PC-3 (cell line): ENCODE data around the gene JARID2. TPM values are rescaled to one million over a fixed set of nuclear protein-coding genes. Genes with fewer than 3 reads are reported as not detected.

Experiments used
- ATAC-seq: fragments of 200-7000 bp; cut with Tn5 transposase; 2 replicates; pipeline ENCODE4 v1.9.1; 2020; ENCODE audit warnings: mild to moderate bottlenecking, moderate library complexity
- BruUV-seq: library from RNA; stranded (reverse); fragments of 400-500 nt; replicated peaks from 2 replicates; lab custom pipeline; 2021; lab: Mats Ljungman, UMichigan
- CTCF ChIA-PET: fragments of 300-600 bp; sonication (Branson Sonifier 250); formaldehyde crosslinking; loops from one replicate; lab custom pipeline; 2022; ENCODE audit warnings: antibody characterized with exemption; lab: Charles Lee
- POLR2A ChIA-PET: fragments of 300-600 bp; sonication (Branson Sonifier 250); formaldehyde crosslinking; loops from one replicate; lab custom pipeline; 2022; ENCODE audit warnings: antibody characterized with exemption; ENCODE audit not compliant: unreplicated experiment; lab: Charles Lee
- DNase-seq: peaks from one replicate; pipeline ENCODE4 v3.0.0-alpha.2; 2015
- H2AFZ ChIP-seq: fragments of 300-600 bp; sonication (generic); 2 replicates; pipeline ENCODE4 v1.6.0; 2016; ENCODE audit warnings: antibody characterized with exemption, low read length
- H3F3A ChIP-seq: fragments of 300-600 bp; sonication (generic); one replicate; pipeline ENCODE4 v1.6.0; 2017; ENCODE audit warnings: antibody characterized with exemption, low read length, control low read depth, mild to moderate bottlenecking; ENCODE audit not compliant: unreplicated experiment
- H3K27ac ChIP-seq: fragments of 300-600 bp; sonication (generic); 2 replicates; pipeline ENCODE4 v1.5.1; 2016; ENCODE audit warnings: mild to moderate bottlenecking, low read length
- H3K27me3 ChIP-seq: fragments of 300-600 bp; sonication (generic); 2 replicates; pipeline ENCODE4 v1.6.1; 2016; ENCODE audit warnings: low read length, mixed read lengths
- H3K36me3 ChIP-seq: fragments of 300-600 bp; sonication (generic); 2 replicates; pipeline ENCODE4 v1.6.1; 2016; ENCODE audit warnings: low read depth, mixed run types, low read length, mixed read lengths
- H3K4me1 ChIP-seq: fragments of 300-600 bp; sonication (generic); 2 replicates; pipeline ENCODE4 v1.5.1; 2016; ENCODE audit warnings: low read length; ENCODE audit not compliant: insufficient read depth
- H3K4me2 ChIP-seq: fragments of 300-600 bp; sonication (generic); 2 replicates; pipeline ENCODE4 v1.6.0; 2016; ENCODE audit warnings: low read length
- H3K4me3 ChIP-seq: fragments of 300-600 bp; sonication (generic); 2 replicates; pipeline ENCODE4 v1.5.1; 2016; ENCODE audit warnings: mild to moderate bottlenecking, low read length, mixed read lengths
- H3K79me2 ChIP-seq: fragments of 300-600 bp; sonication (generic); 2 replicates; pipeline ENCODE4 v1.6.1; 2017; ENCODE audit warnings: low read length, mixed read lengths
- H3K9ac ChIP-seq: fragments of 300-600 bp; sonication (generic); 2 replicates; pipeline ENCODE4 v1.6.0; 2016; ENCODE audit warnings: mild to moderate bottlenecking, low read length
- H3K9me2 ChIP-seq: fragments of 300-600 bp; sonication (generic); replicated peaks from 2 replicates; pipeline ENCODE4 v1.6.1; 2016; ENCODE audit warnings: mixed run types, low read length, mixed read lengths
- H3K9me3 ChIP-seq: fragments of 300-600 bp; sonication (generic); 2 replicates; pipeline ENCODE4 v1.6.1; 2016; ENCODE audit warnings: low read length, mixed read lengths
- H4K20me1 ChIP-seq: fragments of 300-600 bp; sonication (generic); 2 replicates; pipeline ENCODE4 v1.6.1; 2016; ENCODE audit warnings: low read length, mixed read lengths
- CTCF ChIP-seq: fragments of 300-600 bp; sonication (generic); conservative IDR thresholded peaks from 2 replicates; pipeline ENCODE4 v1.5.1; 2017; ENCODE audit warnings: antibody characterized with exemption, low read depth, mild to moderate bottlenecking, low read length
- EZH2 ChIP-seq: fragments of 300-600 bp; sonication (generic); IDR thresholded peaks from one replicate; pipeline ENCODE4 v1.6.1; 2017; ENCODE audit warnings: antibody characterized with exemption, mild to moderate bottlenecking, low read length; ENCODE audit not compliant: unreplicated experiment
- EZH2phosphoT487 ChIP-seq: fragments of 300-600 bp; sonication (generic); IDR thresholded peaks from 2 replicates; pipeline ENCODE4 v1.6.1; 2018; ENCODE audit warnings: mild to moderate bottlenecking, antibody characterized with exemption, low read length, borderline replicate concordance
- intact Hi-C: fragments of 100-400 bp; cut with micrococcal nuclease; formaldehyde crosslinking; loops from 2 replicates; pipeline ENCODE4 v1.9.0; 2023
- total RNA-seq: library from RNA; depleted of rRNA; stranded (reverse); fragments of >200 nt; gene quantifications from 2 replicates; pipeline ENCODE4 v1.2.3, GENCODE V29; 2014

JARID2 gene
- total RNA-seq, 1 experiment from 2014 or later = 11.0 TPM

GRCh38 chr6:15305496-15305895, 59.6 kb downstream of the JARID2 start:
- CTCF ChIA-PET = no interaction called here
- TF ChIP-seq EZH2phosphoT487 (no peak), EZH2 (no peak), CTCF (no peak)
- H3K36me3 ChIP-seq = no peaks in the 10 kb centered on the region
- POLR2A ChIA-PET = no interaction called here
- no peak overlapping the region for H3K4me2 ChIP-seq
- H3K9me2 ChIP-seq = no peaks in the 10 kb centered on the region
- H3K27me3 ChIP-seq = no peaks in the 10 kb centered on the region
- ATAC-seq (no peak), DNase-seq (no peak)
- H3K27ac ChIP-seq = no peak overlapping the region
- intact Hi-C loops = no loop called here
- H2AFZ ChIP-seq = no peak overlapping the region
- H4K20me1 ChIP-seq = peaks cover 19% of the 10 kb centered on the region; the same call in 1 of the 2 replicates
- H3F3A ChIP-seq = no peaks in the 10 kb centered on the region
- no peaks in the 10 kb centered on the region for H3K9me3 ChIP-seq
- no peak overlapping the region for H3K4me3 ChIP-seq
- 0 out of 2 replicates have a peak, but pooled peaks cover 9% of the 10 kb centered on the region for H3K4me1 ChIP-seq
- no peak overlapping the region for H3K9ac ChIP-seq
- BruUV-seq = no TSS peak
- H3K79me2 ChIP-seq = peaks cover 92% of the 10 kb centered on the region

GRCh38 chr6:15305909-15306308, 60.0 kb downstream of the JARID2 start:
- H3K4me1 ChIP-seq = 0 out of 2 replicates have a peak, but pooled peaks cover 9% of the 10 kb centered on the region
- H3K79me2 ChIP-seq = peaks cover 92% of the 10 kb centered on the region
- ChIA-PET POLR2A (no interaction called here), CTCF (no interaction called here)
- peaks cover 19% of the 10 kb centered on the region; the same call in 1 of the 2 replicates for H4K20me1 ChIP-seq
- H3K4me3 ChIP-seq = no peak overlapping the region
- no peaks in the 10 kb centered on the region for H3F3A ChIP-seq
- ATAC-seq (no peak), DNase-seq (no peak)
- H3K27me3 ChIP-seq = no peaks in the 10 kb centered on the region
- no peaks in the 10 kb centered on the region for H3K9me3 ChIP-seq
- H3K36me3 ChIP-seq = no peaks in the 10 kb centered on the region
- no TSS peak for BruUV-seq
- H3K9ac ChIP-seq = no peak overlapping the region
- H2AFZ ChIP-seq = no peak overlapping the region
- no peaks in the 10 kb centered on the region for H3K9me2 ChIP-seq
- H3K27ac ChIP-seq = no peak overlapping the region
- no peak overlapping the region for H3K4me2 ChIP-seq
- TF ChIP-seq CTCF (no peak), EZH2phosphoT487 (no peak), EZH2 (no peak)
- intact Hi-C loops = no loop called here

GRCh38 chr6:15308435-15309213, 62.8 kb downstream of the JARID2 start:
- H3K4me2 ChIP-seq = no peak overlapping the region
- peaks cover 17% of the 10 kb centered on the region for H3K4me1 ChIP-seq
- DNase-seq = no peak
- ChIA-PET POLR2A (interaction anchor here (0.7 kb wide), 1 partner anchor 41 kb away, joined by 4 read pairs; no protein-coding TSS in a partner anchor), CTCF (no interaction called here)
- no peak overlapping the region for H2AFZ ChIP-seq
- ATAC-seq = no peak
- H3K9me2 ChIP-seq = no peaks in the 10 kb centered on the region
- peaks cover 93% of the 10 kb centered on the region for H3K79me2 ChIP-seq
- no TSS peak for BruUV-seq
- no peak overlapping the region for H3K9ac ChIP-seq
- H3K36me3 ChIP-seq = no peaks in the 10 kb centered on the region
- peaks cover 29% of the 10 kb centered on the region; the same call in 1 of the 2 replicates for H4K20me1 ChIP-seq
- H3K27ac ChIP-seq = no peak overlapping the region
- no peaks in the 10 kb centered on the region for H3K9me3 ChIP-seq
- no peak for TF ChIP-seq EZH2phosphoT487
- TF ChIP-seq EZH2 = no peak
- no peak for TF ChIP-seq CTCF
- H3K27me3 ChIP-seq = no peaks in the 10 kb centered on the region
- intact Hi-C loops = no loop called here
- H3K4me3 ChIP-seq = no peak overlapping the region
- H3F3A ChIP-seq = no peaks in the 10 kb centered on the region
